NCI-H345 treated with DMSO at 0.1 percent for 48 hours (cell line): ENCODE results near the gene PCNA.
A peak's percentile ranks its signal among the peaks of the same experiment; 100 is the strongest.
"Not testable (repeated sequence)": the region's sequence is repeated elsewhere in the genome, so short reads cannot be mapped to it uniquely, and the experiment has no call there.

Source experiments
- DNase-seq: peaks from one replicate; lab custom pipeline; 2025; ENCODE audit not compliant: unreplicated experiment; lab: John Stamatoyannopoulos, UW

PCNA gene

GRCh38 chr20:5099909-5100308, 19.8 kb downstream of the PCNA start:
- DNase-seq, result not testable (repeated sequence)

- not testable (repeated sequence) for DNase-seq
These were observed 20.7 kb downstream of the PCNA start for GRCh38 chr20:5099009-5099408.

DNA sequence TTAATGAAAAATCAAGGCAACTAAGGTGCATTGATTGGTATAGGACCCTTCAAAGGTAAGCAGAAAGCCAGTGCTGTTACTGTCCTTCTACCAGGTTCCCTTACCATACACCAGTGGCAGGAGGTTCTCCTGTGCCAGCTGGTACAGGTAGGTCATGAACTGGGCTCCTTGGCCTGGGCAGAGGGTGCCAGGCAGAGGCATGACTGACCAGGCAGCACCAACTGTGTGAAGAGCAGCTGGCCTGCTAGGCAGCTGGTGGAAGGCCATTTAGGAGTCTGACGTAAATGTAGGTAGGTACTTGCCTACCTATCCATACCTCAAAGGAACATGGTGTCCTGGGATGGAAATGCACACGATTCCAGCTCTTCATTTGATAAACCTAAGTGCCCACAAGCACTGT, 23.3 kb downstream of the PCNA start:
- DNase-seq, result no peak

- no peak for DNase-seq
These were observed 23.8 kb downstream of the PCNA start for GRCh38 chr20:5095931-5096330.

- no peak for DNase-seq
These were observed 24.3 kb downstream of the PCNA start for GRCh38 chr20:5095454-5095853.

GRCh38 chr20:5092765-5093339, 26.9 kb downstream of the PCNA start:
- no peak for DNase-seq

DNA sequence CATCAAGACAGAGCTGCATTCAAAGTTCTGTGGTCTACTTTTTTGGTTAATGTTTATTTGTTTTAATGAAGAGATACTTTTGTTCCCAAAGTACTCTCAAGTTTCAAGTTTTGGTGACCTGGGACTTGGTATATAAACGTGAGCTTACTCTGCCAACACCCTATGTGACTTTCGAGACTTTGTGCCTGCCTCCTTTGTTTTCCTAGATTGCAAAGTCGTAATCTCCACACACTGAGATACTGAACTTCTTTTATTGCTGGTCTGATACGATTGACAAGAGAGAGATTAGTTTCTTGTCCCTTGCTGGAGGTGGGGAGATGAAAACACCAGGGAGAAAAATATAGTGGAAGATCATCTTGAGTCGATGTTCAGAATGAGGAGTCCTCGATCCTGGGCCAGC, 27.9 kb downstream of the PCNA start:
- no peak for DNase-seq

DNA sequence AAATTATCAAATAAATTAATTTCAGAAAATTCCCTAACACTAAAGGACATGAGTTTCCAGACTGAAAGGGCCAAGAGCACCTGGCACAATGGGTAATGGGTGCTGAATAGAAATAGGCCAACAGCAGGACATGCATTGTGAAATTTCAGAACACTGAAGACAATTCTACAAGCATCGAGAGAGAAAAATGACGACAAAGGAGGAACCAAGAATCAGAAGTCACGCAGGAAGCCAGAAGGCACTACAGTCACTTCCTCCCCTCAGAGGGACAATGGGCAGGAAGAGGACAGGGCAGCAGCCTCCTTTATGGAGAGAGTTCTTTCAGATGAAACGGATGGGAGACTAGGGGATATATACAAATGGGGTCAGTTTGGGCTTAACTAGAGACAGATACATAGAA, 29.6 kb downstream of the PCNA start:
- no peak for DNase-seq

GRCh38 chr20:5088688-5089087, 31.1 kb downstream of the PCNA start:
- DNase-seq, result no peak

- DNase-seq, result no peak
These were observed 34.4 kb downstream of the PCNA start for GRCh38 chr20:5085380-5085779.

DNA sequence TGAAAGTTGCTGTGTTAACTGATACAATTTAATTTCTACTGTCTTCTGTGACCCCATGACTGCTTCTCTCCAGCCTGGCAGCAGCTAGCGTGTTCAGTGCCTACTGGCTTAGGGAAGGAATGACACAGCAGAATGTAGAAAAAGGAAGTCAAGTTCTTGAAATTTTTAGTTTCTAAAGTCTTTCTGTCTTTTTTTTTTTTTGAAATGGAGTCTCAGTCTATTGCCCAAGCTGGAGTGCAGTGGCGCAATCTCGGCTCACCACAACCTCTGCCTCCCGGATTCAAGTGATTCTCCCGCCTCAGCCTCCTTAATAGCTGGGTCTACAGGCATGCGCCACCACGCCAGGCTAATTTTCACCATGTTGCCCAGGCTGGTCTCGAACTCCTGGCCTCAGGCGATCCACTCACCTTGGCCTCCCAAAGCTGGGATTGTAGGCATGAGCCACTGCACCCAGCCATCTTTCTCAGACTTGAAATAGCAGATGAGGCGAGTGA, 39.3 kb downstream of the PCNA start:
- no peak for DNase-seq

DNA sequence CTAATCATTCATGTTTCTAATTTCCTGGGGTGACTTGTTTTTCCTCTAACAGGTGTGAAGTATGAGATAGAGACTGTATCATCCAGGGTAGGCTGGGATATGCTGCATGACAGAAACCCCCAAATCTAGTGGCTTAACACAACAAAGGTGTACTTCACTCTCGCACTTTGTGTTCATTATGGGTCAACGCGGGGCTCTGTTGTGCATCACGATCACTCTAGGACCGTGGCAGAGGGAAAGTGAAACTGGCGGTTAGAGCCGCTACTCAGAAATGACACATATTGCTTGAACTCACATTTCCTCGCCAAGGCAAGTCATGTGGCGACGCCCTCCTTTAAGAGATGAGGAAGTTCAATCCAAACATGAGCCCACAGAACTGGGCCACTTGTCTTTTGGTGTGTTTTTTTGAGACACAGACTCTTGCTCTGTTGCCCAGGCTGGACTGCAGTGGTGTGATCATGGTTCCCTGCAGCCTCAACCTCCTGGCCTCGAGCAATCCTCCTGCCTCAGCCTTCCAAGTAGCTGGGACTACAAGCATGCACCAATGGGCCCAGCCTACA, 41.3 kb downstream of the PCNA start:
- DNase-seq, result no peak

DNA sequence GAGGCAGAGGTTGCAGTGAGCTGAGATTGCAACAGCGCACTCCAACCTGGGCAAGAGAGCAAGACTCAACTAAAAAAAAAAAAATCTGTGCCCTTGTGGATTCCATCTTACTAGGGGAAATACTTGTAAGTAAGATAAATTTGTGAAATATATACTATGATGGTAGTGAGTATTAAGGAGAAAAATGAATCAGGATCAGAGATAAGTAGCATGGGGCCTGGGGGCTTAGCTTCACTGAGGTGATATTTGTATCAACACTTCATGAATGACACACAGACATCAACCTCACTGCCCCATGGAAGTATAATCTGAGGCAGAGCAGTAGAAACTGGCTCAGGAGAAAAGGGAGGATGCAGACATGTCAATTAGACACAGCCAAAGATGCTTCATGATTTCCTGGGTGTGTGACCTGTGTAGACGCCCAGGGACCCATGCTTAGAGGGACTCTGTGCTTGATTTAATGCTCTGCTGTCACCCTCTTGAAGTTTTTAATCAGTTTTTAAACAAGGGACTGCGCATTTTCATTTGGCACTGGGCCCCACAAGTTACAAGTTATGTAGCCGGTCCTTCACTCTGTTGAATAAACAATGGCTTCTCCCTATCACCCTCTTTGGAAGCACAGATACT, 41.9 kb downstream of the PCNA start:
- DNase-seq, result no peak

DNA sequence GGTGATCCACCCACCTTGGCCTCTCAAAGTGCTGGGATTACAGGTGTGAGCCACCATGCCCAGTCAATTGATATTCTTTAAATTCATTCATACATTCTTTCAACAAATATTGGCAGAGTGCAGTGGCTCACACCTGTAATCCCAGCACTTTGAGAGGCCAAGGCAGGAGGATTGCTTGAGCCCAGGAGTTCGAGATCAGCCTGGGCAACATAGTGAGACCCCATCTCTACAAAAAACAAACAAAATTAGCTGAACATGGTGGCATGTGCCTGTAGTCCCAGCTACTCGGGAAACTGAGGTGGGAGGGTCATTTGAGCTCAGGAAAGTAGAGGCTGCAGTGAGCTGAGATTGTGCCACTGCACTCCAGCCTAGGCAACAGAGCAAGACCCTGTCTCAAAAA, 42.8 kb downstream of the PCNA start:
- DNase-seq, result not testable (repeated sequence)

- DNase-seq, result no peak
These were observed 45.5 kb downstream of the PCNA start for GRCh38 chr20:5074232-5074674.

DNA sequence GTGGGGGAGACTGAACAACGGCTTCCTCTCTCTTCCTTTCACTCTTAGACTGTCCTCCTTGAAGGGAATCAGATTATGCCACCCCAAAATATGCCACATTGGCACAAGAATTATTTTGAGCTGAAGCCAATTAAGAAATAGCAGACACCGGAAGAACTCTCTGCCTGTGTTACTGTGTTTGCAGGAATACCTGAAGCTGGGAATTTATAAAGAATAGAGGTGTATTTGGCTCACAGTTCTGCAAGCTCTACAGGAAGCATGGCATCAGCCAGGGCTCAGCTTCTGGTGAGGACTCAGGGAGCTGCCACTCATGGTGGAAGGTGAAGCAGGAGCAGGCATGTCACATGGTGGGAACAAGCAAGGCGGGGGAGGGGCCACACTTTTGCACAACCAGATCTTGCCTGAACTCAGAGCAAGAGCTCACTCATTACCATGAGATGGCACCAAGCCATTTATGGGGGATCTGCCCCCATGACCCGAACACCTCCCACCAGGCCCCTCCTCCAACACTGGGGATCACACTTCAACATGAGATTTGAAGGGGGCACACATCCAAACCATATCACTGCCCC, 46.0 kb downstream of the PCNA start:
- DNase-seq, result no peak

DNA sequence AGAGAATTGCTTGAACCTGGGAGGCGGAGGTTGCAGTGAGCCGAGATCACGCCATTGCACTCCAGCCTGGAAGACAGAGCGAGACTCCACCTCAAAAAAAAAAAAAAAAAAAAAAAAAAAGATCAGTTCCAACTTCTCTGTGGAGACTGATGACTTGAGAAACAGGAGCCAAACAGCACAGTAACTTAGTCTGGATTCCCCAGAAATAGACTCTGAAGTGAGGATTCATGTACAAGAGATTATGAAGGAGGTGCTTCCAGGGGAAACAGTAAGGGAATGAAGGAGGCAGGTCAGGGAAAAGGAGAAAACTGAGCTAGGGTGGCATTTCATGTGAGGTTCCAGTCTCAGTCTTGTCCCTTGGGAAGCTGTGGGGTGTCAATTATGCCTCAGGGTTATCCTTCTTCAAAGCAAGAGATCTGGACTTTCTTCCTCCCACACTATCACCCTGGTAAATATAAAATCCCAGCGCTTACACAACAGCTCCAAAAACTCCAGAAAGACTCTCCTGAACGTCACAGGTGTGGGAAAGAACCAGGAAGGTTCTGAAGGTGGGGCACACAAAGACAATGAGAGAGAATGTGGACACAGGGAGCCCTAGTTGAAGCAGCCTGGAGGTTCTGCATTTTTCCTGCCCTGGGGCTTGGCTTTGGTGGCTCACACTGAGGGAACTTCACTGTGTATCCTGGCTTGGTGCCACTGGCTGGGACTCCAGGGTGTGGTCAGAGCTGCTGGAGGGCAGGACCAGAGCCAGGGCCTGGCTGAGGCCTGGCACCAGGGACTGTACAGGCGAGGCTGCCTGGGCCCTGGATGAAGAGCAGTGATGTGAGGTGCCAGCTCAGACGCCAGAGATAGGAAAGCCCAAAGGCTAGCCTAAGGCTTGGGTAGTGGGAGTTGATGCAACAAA, 46.8 kb downstream of the PCNA start:
- peak; percentile 10 for DNase-seq

DNA sequence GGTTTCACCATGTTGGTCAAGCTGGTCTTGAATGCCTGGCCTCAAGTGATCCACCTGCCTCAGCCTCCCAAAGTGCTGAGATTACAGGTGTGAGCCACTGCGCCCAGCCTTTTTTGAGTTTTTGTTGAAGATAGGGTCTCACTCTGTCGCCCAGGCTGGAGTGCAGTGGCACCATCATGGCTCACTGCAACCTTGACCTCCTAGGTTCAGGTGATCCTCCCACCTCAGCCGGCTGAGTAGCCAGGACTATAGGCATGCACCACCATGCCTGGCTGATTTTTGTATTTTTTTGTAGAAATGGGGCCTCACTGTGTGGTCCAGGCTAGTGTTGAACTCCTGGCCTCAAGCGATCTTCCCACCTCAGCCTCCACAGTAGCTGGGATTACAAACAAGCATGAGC, 47.8 kb downstream of the PCNA start:
- not testable (repeated sequence) for DNase-seq

DNA sequence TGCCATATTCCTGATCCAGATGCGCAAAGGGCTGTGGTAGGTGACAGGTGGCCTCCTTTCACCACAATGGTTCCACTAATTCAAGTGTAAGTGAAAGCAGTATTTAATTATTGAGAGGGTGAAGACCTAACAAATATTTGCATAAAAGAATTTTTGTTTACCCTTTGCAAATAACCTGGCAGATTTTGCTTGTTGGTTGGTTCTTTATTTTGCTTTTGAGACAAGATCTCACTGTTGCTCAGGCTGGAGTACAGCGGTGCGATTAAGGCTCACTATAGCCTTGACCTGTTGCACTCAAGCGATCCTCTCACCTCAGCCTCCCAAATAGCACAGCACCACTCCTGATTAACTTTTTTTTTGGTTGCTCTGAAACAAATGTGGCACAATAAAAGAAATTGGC, 49.2 kb downstream of the PCNA start:
- no peak for DNase-seq

DNA sequence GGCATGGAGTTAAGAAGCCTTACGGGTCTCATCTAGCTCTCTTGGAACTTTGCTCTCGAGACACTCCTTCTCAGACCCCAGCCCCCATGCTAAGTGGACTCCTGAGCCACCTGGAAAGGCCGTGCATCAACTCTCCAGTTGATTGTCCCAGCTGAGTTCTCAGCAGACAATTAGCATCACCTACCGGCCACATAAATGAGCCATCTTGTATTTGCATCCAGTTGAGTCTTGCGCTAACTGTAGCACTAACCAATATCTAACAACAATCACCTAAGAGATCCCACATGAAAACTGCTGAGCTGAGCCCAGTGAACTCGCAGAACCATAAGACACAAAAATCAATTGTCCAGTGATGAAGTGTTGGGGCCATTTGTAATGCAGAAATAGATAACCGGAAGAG, 49.7 kb downstream of the PCNA start:
- no peak for DNase-seq

GRCh38 chr20:5069141-5069806, 50.5 kb downstream of the PCNA start:
- no peak for DNase-seq
